Fibroblast of the aortic adventitia (primary cell): ENCODE data around the gene CDKN1C. TPM values are rescaled to one million over a fixed set of nuclear protein-coding genes. Genes with fewer than 3 reads are reported as not detected.

Experiments used
- DNase-seq: peaks from one replicate; pipeline ENCODE4 v3.0.0-alpha.2; 2010; ENCODE audit warnings: low read depth
- H3K4me3 ChIP-seq: 2 replicates; pipeline ENCODE4 v1.5.1; 2011; ENCODE audit warnings: low read depth, mild to moderate bottlenecking, control low read depth, low read length, moderate library complexity
- small RNA-seq: library from RNA; depleted of rRNA; stranded (forward); fragments of <200 nt; gene quantifications from one replicate; pipeline ENCODE3, GENCODE V24; 2012
- total RNA-seq: library from RNA; depleted of rRNA; stranded (reverse); fragments of >200 nt; gene quantifications from 2 replicates; pipeline ENCODE4 v1.2.3, GENCODE V29; 2012; ENCODE audit warnings: low replicate concordance
- TF ChIP-seq, protein P1 (sequence below): IDR thresholded peaks from 2 replicates; pipeline ENCODE4 v1.5.1; 2011; ENCODE audit warnings: mild to moderate bottlenecking, low read length, control low read depth, inconsistent platforms; ENCODE audit not compliant: insufficient read depth

The CDKN1C gene
- total RNA-seq, 1 donor, result 4.2 TPM

DNA sequence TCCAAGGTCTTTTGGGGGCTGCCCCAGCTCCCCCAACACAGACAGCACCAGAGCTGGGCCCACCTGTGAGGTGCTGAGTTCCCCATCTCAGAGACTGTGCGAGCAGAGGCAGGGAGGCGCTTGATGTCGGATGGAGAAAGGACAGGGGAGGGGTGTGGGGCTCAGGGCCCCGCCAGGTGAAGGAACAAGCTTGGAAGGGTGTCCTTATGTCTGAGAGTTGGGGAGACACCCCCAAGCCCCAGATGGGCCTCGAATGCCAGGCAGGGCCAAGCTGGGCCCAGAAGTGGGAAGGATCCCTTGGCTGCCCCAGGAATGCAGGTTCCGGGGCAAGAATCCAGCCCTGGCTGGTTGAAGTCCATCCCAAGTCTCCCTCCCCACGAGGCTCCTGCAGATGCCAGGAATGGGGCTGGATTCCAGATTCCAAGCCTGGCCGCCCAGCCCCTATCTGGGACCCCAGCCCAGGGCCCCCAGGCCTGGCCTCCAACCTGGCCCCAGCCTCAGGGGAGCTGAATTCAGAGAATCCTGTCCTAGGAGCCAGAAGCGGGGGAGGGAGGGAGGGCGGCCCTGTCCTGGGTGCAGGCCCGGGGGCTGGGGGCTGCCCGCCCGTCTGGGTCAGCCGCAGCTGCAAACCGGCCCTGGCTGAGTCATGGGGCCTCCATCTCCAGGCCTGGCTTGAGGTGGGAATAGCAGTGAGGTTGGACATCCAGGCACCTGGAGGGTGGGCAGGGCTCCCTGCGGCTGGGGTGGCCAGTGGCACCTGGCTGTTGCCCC is 50.9 kb downstream of the CDKN1C start:
- H3K4me3 ChIP-seq, result no peak overlapping the region
- TF ChIP-seq, protein P1, sequence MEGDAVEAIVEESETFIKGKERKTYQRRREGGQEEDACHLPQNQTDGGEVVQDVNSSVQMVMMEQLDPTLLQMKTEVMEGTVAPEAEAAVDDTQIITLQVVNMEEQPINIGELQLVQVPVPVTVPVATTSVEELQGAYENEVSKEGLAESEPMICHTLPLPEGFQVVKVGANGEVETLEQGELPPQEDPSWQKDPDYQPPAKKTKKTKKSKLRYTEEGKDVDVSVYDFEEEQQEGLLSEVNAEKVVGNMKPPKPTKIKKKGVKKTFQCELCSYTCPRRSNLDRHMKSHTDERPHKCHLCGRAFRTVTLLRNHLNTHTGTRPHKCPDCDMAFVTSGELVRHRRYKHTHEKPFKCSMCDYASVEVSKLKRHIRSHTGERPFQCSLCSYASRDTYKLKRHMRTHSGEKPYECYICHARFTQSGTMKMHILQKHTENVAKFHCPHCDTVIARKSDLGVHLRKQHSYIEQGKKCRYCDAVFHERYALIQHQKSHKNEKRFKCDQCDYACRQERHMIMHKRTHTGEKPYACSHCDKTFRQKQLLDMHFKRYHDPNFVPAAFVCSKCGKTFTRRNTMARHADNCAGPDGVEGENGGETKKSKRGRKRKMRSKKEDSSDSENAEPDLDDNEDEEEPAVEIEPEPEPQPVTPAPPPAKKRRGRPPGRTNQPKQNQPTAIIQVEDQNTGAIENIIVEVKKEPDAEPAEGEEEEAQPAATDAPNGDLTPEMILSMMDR, result no peak
- DNase-seq, result no peak

DNA sequence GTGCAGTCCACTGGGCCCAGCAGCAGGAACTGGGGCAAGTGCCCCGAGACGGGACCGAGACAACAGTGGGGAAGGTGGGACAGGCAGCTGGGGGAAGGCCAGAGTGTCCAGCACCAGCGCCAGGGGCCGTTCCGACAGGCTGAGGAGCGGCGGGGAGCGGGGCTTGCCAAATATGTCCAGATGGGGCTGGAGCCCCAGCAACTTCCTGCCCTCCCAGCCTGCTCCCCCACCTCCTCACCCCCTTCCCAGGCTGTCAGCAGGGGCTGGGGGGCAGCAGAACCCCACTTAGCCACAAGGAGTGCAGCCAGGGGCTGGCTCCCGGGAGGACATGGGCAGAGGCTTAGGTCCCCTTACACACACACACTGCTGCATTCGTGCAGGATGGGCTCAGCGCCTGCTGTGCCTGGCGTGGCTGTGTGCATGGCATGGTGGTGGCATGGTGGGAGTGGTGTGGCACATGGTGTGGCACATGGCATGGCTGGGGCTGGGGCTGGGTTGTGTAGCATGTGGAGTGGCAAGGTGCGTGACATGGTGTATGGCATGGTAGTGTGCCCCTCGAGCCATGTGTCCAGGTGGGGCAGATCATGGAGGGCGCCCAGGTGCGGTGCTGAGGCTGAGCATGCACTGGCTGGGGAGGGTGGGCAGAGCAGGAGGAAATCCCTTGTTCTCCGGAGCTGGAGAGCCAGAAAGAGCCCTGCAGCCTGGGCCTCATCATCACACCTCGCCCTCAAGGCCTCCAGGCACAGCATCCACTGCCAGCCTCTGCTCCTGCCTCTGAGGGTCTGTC is 51.7 kb downstream of the CDKN1C start:
- DNase-seq, result no peak
- TF ChIP-seq, protein P1, result no peak
- H3K4me3 ChIP-seq, result no peak overlapping the region

Small RNAs within 50 kb of the gene (small RNA-seq; reads per million reads assigned to genes)
- not detected for gene AC013791.1

Other genes with a start within 250 kb of the CDKN1C start
- 5.5 and 7.3 TPM in 2 replicates for gene KCNQ1OT1, start 185.8 kb downstream of the CDKN1C start, total RNA-seq
- 1.2 and 3.8 TPM in 2 replicates for gene PHLDA2, start 43.6 kb upstream of the CDKN1C start, total RNA-seq
- 99.6 and 111 TPM in 2 replicates for gene NAP1L4, start 106.6 kb upstream of the CDKN1C start, total RNA-seq
- 51.6 and 95.8 TPM in 2 replicates for gene CARS1, start 171.6 kb upstream of the CDKN1C start, total RNA-seq